ENCODE results near the gene NFATC1. TPM values are rescaled to one million over a fixed set of nuclear protein-coding genes. Genes with fewer than 3 reads are reported as not detected.

NFATC1 gene
- total and polyA plus RNA-seq, 9 donors: 8.4 to 28.3 (median 12.2) TPM

DNA sequence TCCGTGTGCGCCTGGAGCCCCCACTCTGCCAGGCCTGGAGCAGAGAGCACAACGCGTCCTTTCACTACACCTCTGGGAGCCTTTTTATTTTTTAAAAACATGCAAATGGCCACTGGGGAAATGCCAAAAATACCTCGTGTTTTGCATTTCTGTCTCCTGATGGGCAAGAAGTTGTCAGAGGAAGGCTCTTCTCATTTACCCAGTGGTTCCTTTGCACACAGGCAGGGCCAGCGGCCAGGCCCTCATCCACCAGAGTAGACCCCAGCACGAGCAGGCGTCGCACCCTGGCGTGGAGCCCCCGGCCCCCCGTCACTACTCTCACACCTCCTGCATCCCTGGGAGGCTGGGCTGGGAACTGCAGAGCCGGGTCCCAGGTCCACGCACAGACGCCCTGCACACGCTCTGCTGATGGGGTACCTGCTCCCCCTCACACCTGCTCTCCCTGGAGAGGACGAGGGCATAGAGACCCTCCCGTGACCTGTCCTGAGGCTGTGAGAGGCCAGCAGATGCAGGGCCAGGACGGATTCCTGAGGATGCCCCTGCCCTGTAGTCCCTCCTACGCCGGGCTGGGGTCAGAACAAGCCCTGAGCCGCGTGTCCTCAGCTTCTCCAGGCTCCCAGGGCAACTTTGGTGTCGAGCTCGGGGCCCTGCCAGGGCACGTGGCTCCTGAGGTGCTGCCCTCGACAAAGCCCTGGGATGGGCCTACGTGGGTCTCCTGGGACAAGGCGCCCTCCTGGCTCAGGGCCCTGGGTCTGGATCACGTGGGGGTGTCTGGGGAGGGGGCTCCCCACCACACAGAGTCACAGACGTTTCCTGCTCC lies 65.0 kb downstream of the NFATC1 start:
- Histone ChIP-seq H3K27ac (no peak overlapping the region), H3K4me1 (ENCODE audit: insufficient read depth) (peaks cover 7% of the 10 kb centered on the region), H3K27me3 (no peaks in the 10 kb centered on the region), H3K4me3 (no peak overlapping the region), H3K36me3 (no peaks in the 10 kb centered on the region), H3K9me3 (no peaks in the 10 kb centered on the region)
- 63 to 80% (median 73%) methylated on average over 30 to 31 of the region's 31 CpGs for WGBS, 3 donors
- TF ChIP-seq EP300 (IDR thresholded peaks at IDR 0.05): no peak
- TF ChIP-seq, protein P1, sequence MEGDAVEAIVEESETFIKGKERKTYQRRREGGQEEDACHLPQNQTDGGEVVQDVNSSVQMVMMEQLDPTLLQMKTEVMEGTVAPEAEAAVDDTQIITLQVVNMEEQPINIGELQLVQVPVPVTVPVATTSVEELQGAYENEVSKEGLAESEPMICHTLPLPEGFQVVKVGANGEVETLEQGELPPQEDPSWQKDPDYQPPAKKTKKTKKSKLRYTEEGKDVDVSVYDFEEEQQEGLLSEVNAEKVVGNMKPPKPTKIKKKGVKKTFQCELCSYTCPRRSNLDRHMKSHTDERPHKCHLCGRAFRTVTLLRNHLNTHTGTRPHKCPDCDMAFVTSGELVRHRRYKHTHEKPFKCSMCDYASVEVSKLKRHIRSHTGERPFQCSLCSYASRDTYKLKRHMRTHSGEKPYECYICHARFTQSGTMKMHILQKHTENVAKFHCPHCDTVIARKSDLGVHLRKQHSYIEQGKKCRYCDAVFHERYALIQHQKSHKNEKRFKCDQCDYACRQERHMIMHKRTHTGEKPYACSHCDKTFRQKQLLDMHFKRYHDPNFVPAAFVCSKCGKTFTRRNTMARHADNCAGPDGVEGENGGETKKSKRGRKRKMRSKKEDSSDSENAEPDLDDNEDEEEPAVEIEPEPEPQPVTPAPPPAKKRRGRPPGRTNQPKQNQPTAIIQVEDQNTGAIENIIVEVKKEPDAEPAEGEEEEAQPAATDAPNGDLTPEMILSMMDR (IDR thresholded peaks at IDR 0.05): no peak
- no peak for TF ChIP-seq POLR2A (IDR thresholded peaks at IDR 0.05)
- DNase-seq: no peak
- intact Hi-C loops (cut with DNase I): no loop called here

GRCh38 chr18:79461627-79462026 lies 65.9 kb downstream of the NFATC1 start:
- WGBS, 3 donors: 91 to 94% (median 94%) methylated on average over 21 to 22 of the region's 22 CpGs
- H3K36me3 ChIP-seq: no peaks in the 10 kb centered on the region
- H3K27me3 ChIP-seq: no peaks in the 10 kb centered on the region
- no peaks in the 10 kb centered on the region for H3K9me3 ChIP-seq
- H3K4me1 ChIP-seq (ENCODE audit: insufficient read depth): peaks cover 7% of the 10 kb centered on the region
- intact Hi-C loops (cut with DNase I): no loop called here
- TF ChIP-seq EP300 (IDR thresholded peaks at IDR 0.05): no peak
- TF ChIP-seq, protein P1 (IDR thresholded peaks at IDR 0.05): no peak
- TF ChIP-seq POLR2A (IDR thresholded peaks at IDR 0.05): no peak
- no peak overlapping the region for H3K27ac ChIP-seq
- no peak overlapping the region for H3K4me3 ChIP-seq
- no peak for DNase-seq

DNA sequence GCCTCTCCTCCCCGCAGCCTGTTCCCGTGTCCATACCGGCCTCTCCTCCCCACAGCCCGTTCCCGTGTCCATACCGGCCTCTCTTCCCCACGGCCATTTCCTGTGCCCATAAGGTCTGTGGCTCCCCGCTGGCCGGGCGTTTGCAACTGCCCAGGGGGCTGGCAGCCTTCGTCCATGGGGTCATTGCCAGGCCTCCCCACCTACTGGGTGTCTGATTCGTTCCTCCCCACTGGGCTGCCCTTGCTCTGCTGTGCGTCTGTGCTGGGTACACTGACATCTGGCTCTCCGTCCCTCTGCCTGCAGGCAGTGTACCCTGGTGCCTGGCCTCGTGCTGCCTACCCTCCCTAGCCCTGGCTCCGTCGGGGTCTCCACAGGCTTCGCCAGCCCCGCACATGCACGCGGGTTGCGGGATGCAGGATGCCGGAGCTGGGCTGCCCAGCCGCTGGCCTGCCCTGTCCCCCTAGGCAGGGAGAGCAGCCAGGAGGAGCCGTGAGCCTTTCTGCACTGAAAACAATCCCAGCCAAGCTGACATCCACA lies 67.8 kb downstream of the NFATC1 start:
- Histone ChIP-seq H3K4me3 (no peak overlapping the region), H3K36me3 (no peaks in the 10 kb centered on the region), H3K9me3 (no peaks in the 10 kb centered on the region), H3K27ac (no peak overlapping the region), H3K4me1 (ENCODE audit: insufficient read depth) (peaks cover 4% of the 10 kb centered on the region), H3K27me3 (no peaks in the 10 kb centered on the region)
- DNase-seq: no peak
- intact Hi-C loops (cut with DNase I): no loop called here
- WGBS, 3 donors: 92 to 93% (median 92%) methylated on average over 25 of the region's 25 CpGs
- TF ChIP-seq EP300 (IDR thresholded peaks at IDR 0.05) (no peak), POLR2A (IDR thresholded peaks at IDR 0.05) (no peak)
- TF ChIP-seq, protein P1 (IDR thresholded peaks at IDR 0.05): no peak

- TF ChIP-seq EP300 (IDR thresholded peaks at IDR 0.05) (no peak), POLR2A (IDR thresholded peaks at IDR 0.05) (no peak)
- TF ChIP-seq, protein P1 (IDR thresholded peaks at IDR 0.05): no peak
- H3K27me3 ChIP-seq: no peaks in the 10 kb centered on the region
- intact Hi-C loops (cut with DNase I): no loop called here
- H3K27ac ChIP-seq: no peak overlapping the region
- DNase-seq: no peak
- H3K4me1 ChIP-seq (ENCODE audit: insufficient read depth): no peaks in the 10 kb centered on the region
- H3K36me3 ChIP-seq: no peaks in the 10 kb centered on the region
- H3K9me3 ChIP-seq: no peaks in the 10 kb centered on the region
- WGBS, 3 donors: 69 to 79% (median 73%) methylated on average over 26 of the region's 26 CpGs
- no peak overlapping the region for H3K4me3 ChIP-seq
Measured at GRCh38 chr18:79465392-79465991, 69.8 kb downstream of the NFATC1 start.

Data from ovary (tissue), 9 donors.